CMK (cell line): Measurements from ENCODE around the gene STN1.
A peak's percentile ranks its signal among the peaks of the same experiment; 100 is the strongest.

Experiments used
- DNase-seq: peaks from one replicate; pipeline ENCODE4 v3.0.0-alpha.2; 2010; ENCODE audit warnings: low read depth

STN1 gene

GRCh38 chr10:103894441-103894864, 23.5 kb downstream of the STN1 start:
- DNase-seq, result no peak

GRCh38 chr10:103893817-103894216, 24.2 kb downstream of the STN1 start:
- DNase-seq, result no peak

- no peak for DNase-seq
Measured at GRCh38 chr10:103892181-103892580, 25.8 kb downstream of the STN1 start.

GRCh38 chr10:103890688-103891087, 27.3 kb downstream of the STN1 start:
- no peak for DNase-seq

GRCh38 chr10:103890194-103890658, 27.8 kb downstream of the STN1 start:
- DNase-seq, result no peak

DNA sequence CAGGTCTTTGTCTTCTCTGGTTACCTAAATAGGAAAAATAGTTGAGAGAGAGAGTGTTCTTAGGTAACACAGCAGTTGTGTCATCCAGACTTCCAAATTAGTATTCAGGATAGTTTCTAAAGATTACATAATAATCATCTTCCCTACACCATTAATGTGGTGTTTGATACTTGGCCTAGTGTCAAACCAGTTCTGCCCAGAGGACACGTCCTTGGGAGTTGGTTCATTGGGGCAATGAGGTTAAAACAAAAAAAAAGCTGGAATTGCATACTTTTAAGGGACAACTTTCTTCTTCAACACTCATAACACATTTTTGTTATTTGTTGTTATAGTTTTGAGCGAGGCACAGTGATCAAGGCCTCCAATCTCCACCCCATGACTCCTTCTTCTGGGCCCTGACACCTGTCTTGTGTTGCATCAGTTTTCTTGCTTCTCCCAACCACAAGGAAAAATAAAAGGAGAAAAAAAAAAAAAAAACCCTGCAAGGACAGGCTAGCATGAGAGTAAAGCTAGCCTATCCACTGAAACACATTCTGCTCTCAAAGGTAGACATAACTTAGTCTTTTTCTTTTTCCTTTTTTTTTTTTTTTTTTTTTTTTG, 28.8 kb downstream of the STN1 start:
- DNase-seq, result no peak

- DNase-seq, result no peak
Measured at GRCh38 chr10:103888113-103888841, 29.7 kb downstream of the STN1 start.

GRCh38 chr10:103885617-103886016, 32.4 kb downstream of the STN1 start:
- DNase-seq, result no peak

DNA sequence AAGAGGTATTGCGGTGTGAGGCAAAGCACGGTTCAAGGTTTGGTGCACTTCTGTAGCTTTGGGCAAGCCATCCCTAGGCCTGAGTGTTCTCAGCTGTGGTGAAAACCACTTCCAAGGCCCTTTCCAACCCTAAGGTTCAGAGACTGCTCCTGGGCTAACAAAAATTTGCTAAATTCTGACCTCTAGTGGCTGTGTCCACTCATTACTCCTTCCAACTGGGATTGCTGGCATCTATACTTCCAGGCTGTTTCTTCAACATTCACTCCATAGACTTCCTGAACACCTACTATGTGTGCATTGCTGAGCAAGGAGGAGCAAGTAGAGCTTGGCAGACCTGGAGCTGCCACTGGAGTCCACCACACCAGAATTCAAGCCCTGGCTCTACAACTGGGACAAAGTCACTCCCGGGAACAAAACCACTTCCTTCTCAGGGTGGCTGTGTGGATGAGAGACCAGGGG, 33.3 kb downstream of the STN1 start:
- DNase-seq, result peak; percentile 27

GRCh38 chr10:103882285-103883007, 35.5 kb downstream of the STN1 start:
- no peak for DNase-seq

DNA sequence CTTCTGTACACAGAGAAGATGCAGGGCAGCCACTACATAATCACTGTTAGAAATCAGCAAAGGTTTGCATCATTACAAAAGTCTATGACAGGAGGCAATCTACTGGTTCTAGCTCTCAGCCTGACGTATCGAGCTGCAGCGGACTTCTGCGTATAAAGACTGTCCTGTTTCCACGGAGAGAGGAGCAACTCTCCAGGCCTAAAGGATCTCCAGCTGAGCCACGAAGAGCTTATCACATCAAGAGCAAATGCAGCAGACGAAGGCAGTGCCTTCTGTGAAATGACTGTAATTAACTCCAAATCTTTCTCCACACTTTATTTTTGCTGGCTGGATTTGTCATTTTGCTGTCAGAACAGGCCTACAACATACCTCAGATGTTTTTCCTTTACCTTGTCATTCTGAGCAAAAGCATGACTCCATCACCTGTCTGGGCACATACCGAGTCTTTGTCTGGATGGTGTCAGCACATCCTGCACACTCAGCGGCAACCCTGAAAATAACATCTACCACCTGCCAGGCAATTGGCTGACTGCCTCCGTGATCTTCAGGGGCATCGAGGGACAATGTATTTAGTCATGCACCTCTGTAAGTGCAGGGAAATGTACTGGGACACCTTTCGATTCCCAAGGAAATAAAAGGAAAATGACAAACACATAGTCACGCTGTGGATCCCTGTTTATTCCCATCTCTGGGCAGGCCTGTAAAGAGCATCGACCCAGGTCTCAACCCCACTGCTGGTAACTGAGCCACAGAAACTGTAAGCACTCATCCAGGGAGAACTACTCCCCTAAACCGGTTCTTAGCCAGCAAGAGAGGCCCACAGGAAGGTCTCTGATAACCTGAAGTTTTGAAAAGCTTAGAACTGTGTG, 36.3 kb downstream of the STN1 start:
- no peak for DNase-seq

GRCh38 chr10:103879831-103880230, 38.2 kb downstream of the STN1 start:
- no peak for DNase-seq

DNA sequence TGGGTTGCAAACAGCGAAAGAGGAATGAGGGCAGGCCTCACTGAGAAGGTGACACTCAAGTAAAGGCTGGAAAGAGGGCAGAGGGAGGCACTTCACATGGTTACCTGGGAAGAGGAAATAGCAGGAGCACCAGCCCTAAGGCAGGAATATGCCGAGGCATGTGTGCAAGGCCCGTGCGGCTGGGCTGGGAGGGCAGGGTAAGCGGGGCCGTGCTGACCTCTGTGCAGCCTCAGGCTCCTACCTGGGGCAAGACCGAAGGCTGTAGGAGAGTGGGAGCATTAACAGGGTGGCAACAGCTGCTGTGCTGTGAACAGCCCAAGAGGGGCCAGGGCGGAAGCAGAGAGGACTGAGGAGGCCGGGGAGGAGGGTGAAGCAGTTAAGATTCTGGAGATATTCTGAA, 38.6 kb downstream of the STN1 start:
- no peak for DNase-seq

DNA sequence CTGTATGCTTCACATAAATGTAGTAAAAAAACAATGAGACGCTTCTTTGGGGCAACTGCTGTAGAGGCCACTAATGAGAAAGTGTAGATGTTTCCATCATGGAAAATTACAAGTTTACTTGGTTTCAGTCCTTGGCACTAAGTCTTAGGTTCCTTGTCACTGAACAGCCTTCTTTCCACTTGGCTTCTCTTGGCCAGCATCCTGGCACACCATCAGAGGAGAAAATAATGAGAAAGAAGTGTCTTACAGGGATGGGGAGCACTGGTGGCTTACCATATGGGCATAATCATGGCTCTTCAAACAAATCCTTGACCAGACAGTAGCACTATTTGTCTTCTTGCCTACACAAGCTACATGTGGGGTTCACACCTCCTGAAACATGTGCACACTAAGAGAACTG, 40.1 kb downstream of the STN1 start:
- DNase-seq, result no peak

- no peak for DNase-seq
Measured at GRCh38 chr10:103876155-103876554, 41.8 kb downstream of the STN1 start.

GRCh38 chr10:103874730-103875129, 43.3 kb downstream of the STN1 start:
- DNase-seq, result no peak

DNA sequence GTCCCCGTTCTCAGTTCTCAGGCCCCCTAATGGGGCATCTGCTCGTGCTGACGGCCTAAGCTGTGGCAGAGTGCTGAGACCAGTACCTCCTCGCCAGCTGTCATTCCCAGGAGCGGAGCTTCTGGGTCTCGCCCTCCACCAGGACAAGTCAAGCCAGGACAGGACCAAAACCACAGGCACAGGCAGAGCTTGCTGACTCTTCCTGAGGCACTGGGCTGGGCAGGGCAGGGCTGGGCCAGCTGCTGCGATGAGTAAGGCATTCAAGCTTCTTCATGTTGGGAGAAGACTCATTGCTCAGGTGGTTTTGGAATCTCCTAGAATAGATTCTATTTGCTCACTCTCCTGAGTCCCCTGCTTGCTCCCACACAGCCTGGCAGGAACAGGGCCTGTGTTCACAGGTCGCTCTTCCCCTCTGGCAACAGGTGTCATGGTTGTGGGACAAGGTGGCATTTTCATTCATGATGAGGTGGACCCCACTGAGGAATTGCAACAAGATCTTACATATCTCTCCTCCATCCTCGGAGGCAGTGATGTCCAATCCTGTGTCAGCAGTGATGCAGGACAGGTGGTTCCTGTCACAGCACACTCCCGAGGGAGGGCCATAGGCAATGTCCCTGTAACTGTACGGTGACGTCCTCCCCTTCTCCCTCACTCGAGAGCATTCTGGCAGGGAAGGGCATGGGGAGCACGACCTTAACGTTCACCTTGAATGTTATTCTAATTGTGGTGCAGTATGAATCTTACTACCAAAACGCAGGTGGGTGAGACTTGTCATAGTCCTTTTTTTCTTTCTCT, 45.6 kb downstream of the STN1 start:
- DNase-seq, result no peak

DNA sequence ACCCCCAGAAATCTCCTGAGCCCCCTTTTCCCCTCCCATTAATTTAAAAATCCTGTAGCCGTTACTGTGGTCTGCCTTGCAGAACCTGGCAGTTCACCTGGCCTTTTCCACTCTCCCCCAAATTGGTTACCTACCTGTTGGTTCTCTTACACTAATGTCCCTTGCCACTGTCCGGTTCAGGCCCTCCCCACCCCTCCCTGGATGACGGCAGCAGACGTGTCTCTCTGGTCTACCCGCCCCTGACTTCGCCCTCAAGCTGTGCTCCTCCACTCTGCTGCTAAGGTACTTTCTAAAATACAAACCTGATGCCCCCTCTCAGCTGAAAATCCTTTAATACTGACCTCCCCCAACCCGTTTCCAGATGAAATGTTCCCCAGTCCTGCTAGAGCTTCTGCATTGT, 47.0 kb downstream of the STN1 start:
- no peak for DNase-seq

- DNase-seq, result no peak
Measured at GRCh38 chr10:103870516-103870915, 47.5 kb downstream of the STN1 start.

DNA sequence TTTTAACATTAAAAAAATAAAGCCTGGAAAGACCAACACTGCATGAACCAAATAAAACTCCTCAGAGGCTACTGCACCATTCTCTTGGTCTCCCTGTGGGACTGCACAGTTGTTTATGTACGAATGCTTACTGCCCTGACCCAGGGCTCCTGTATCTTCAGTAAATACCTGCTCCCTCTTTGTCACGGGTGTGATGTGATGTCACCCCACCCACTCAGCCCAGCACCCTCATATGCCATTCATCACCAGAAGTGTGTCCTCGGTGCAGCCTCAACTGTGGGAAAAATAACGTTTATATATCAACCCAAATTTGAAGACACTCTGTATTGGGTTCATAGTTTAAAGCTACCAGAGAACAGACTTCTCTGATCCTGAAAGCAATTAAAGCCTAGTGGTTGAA, 48.6 kb downstream of the STN1 start:
- DNase-seq, result no peak

DNA sequence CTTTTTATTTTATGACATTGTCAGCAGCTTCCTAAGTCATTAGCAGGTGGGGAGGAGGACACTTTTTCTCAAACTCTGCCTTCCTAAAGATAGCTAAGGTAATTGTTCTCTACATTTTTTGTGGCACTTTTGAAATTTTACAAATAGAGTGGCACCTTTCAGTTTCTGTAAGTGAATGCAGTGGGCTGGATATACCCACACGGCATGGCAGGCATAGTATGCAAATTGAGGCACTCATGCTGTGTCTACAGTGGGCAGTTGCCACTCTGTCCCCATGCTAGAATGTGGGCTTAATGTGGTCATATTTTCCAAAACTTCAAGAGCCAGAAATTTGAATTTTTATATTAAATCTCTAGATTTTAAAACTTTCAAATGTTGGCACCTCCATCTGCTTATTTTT, 49.8 kb downstream of the STN1 start:
- DNase-seq, result no peak
